GM21529 (cell line): ENCODE data around the gene RFX2.

Source experiments
- ATAC-seq: cut with Tn5 transposase; IDR thresholded peaks from one replicate; pipeline ENCODE4 v1.9.1; 2021; ENCODE audit not compliant: unreplicated experiment

Gene RFX2

DNA sequence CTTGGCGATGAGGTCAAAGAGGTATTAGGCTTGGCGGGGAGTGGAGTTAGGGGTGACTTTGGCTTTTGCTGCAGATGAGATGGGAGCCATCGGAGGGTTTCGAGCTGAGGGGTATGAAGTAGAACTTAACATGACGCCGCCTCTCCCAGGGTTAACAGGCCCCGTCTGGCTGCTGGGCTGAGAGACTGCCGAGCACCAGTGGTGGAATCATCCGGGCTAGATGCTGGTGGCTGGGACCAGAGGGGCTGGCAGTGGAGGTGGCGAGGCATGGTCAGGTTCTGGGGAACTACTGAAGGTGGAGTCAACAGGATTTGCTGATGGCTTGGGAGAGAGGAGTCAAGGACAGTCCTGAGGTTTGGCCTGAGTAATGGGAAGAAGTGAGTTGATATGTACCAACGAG lies 4.9 kb downstream of the RFX2 start:
- ATAC-seq = no peak

DNA sequence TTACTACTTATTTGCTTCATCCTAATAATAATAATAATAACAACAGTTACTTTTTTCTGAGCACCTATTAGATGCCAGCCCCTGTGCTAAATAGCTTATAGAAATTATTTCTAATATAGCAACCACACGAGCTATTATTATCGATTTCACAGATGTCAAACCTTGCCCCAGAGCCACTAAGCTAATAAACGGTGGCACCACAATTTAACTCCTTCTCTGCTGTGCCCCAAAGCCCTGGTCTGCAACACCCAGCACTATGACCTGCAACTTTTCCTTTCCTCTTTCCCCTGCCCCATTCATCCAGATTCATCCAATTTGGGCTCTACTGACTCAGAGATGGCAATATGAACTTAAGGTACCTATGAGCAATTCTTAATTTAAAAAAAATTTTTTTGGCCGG lies 6.4 kb downstream of the RFX2 start:
- ATAC-seq = no peak

DNA sequence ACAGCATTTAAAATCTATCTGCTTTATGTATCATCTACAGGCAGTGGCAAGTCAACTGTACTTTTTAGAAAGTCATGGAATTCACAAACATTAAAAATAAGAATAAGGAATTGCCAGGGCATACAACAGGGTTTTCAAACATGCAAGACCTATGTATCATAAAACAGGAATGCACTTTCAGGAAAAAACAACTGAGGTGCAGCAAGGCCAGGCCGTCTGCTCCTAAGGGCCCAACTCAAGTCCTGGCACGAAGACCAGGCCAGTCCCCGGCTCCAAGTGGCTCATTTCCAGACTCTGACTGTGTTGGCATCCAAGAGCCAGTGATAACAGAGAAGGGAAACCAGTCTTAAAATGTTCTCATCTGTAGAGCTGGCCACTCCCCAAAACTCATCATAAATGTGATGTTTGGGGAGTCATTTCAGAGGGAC lies 7.1 kb downstream of the RFX2 start:
- ATAC-seq = no peak

DNA sequence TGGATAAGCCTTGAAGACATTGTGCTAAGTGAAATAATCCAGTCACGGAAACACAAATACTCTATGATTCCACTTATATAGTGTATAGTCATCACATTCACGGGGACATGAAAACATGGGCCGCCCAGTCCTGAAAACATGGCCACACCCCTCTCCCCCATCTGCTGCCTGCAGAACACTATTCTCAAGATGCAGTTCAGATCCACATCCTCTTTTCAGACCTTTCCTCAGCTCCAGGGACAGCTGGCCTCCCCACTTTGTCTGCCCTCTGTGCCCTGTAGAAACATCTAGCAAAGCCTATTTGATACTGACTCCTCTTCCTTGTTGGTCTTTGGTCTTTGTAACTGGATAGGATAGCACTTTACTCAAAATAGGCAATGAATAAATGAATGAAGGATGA lies 8.3 kb downstream of the RFX2 start:
- ATAC-seq = no peak

DNA sequence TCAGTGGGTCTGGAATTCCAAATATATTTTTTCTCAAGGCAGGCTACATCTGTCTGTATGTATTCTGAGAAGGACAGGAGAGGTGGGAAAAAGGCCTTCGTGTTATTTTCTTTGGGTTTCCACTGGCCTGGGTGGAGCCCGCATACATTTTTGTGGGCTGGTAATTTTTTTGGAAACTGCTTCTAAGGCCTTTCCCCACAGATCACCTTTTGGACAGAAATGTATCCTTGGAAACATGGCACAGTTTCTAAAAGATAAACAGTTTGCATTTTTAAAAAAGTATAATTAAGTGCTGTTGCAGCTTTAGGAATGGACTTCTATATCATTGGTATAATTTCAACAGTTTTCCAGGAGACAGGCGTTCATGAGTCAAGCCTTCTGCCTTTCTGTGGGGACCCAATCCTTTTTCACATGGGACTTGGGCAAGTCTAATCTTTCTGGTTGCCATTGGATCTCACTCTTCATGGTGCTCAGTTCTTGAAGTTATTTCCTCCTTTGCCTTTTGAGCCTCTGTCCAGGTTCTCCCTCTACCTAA lies 8.9 kb downstream of the RFX2 start:
- ATAC-seq = no peak

DNA sequence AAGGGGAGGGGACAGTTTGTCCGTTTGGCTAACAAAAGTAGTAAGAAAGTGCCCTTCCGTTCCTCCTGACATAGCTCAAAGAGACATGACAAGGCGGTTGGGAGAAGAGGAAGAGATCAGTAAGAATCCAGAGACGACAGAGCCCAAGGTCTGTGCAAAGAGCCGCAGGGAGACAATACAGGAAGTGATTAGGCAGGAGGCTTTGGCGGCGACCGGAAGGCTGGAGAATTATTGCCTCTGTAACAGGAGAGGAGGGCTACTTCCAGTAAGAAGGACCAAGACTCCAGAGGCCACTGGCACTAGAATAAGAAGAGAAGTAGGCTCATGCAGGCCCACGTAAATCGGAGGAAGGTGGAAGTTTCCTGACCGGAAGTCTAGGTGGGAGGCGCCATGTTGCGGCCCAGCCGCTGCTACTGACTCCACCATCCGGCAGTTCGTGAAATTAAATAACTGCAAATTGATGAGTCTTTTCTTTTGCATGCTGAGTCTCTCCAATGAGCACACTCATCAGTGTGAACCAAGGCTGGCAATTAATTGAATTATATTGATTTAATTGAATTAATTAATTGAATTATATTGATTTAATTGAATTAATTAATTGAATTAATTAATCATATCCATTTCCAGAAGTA lies 9.9 kb downstream of the RFX2 start:
- ATAC-seq = no peak

DNA sequence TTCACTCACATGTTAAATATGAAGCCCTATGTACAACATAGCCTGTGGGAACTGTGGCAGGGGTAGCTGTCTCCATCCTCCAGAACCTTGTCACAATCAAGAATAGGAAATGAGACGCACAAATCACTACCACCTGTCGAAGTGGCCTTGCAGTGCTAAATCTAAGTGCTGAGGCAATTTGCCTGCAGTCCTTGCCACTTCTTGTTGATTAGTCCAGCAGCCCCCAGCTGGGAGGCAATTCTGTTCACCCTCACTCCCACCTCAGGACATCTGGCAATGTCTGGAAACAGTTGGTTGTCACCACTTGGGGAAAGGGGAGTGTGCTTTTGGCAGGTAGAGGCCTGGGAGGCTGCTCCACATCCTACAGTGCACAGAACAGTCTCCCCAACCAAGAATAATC lies 10.7 kb downstream of the RFX2 start:
- no peak for ATAC-seq

DNA sequence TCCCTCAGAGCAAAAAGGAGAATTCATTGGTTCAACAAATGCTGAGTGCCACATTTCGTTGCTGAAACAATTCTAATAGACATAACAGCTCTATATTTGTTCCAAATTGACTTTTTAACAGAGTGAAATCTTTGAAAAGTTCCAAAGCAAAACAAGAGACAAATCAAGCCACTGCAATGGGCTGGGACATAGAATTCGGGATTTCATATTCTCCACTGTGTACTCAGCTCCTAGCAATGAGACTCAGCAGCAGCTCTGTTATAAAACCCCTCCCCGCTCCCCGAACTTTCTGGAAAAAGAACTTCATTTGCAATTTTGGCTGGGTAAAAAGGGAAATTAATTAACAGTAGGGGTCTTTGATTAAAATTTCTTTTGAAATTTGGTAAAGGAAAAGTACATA lies 11.3 kb downstream of the RFX2 start:
- ATAC-seq = no peak

DNA sequence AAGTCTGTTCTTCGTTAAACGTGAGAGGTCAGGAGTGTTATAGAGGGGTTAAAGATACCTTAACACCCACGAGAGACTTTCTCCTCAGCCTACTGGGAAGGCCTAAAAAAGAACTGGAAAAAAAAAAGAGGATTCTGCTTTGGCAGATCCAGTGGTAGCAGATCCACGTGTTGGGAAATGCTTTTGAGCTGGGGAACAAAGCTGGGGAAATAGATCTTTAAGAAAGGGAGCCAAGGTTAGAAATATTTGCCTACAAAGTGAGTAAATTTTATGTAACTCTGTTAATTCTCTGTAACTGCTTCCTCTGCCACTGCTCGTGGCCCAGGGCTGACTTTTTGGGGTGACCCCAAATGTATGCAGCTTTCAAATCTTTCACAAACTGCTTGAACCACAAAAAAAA lies 11.7 kb downstream of the RFX2 start:
- no peak for ATAC-seq

DNA sequence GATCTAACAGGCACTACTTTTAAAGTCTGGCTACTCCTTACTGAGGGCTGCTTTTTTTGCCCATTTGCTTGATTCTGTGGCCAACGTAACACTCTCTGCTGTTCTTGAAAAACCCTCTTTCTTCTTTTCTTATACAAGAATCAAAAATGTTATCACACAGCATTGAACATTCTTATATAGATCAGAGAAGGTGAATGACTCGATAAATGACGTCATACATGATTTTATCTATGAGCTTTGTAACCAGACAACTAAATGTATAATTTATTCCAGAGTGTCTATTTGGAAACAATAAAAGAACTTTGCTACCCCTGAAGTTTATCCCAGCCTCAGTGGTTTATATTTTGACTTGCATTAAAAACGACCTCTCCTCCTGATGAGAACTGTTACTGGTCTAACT lies 12.4 kb downstream of the RFX2 start:
- ATAC-seq = no peak

DNA sequence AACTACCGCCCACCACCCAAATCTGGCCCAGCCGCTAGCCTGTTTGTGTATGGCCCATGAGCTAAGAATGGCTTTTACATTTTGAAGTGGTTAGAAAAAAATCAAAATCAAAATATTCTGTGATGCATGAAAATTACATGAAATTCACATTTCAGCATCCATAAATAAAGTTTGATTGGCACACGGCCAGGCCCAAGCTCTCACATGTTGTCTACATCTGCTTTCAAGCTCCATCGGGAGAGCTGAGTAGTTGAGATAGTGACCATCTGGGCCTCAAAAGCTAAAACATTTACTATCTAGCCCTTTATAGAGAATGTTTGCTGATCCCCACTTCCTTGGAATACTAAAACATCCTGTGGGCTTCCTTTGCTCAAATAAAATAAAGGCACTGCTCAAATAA lies 14.5 kb downstream of the RFX2 start:
- no peak for ATAC-seq

DNA sequence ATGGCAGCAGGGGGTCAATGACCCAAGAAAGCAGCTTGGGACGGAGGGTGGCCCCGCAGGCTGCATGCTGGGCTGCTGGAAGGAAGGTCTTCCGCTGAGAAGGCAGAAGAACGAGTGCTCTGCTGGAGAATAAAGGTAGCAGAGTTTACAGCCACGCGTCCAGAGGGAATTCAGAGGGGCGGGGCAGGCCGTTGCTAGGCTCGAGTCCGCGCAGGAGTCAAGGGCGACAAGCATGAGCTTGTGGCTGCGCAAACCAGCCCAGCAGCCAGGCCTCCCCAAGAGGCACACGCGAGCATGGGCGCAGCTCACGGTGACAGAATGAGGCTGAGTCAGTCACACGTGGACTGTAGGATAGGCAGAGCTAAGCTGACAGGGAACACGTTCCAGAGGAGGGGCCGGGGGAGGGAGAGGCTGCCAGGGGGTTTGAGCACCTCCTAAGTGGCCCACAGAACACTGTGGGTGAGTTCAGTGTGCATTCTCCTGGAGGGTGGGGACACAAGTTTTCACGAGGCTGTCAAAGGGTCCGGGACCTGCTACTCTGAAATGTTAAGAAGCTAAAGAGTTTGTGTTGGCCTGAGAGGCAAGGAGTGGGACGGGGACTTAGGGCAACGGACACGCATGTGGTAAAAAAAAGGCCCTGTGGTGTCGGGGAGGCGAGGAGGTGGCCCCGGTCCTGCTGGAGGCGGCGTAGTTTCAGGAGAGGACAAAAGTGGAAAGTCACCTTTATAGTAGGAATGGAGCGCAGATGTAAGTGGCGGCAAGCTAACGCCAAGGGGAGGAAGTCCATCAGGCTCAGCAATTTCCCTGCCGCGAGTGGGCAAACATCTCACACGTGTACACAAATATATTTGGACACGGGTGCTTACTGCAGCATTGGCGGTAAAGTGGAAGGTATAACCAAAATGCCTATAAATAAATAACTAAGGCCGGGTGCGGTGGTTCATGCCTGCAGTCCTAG lies 17.7 kb downstream of the RFX2 start:
- no peak for ATAC-seq

DNA sequence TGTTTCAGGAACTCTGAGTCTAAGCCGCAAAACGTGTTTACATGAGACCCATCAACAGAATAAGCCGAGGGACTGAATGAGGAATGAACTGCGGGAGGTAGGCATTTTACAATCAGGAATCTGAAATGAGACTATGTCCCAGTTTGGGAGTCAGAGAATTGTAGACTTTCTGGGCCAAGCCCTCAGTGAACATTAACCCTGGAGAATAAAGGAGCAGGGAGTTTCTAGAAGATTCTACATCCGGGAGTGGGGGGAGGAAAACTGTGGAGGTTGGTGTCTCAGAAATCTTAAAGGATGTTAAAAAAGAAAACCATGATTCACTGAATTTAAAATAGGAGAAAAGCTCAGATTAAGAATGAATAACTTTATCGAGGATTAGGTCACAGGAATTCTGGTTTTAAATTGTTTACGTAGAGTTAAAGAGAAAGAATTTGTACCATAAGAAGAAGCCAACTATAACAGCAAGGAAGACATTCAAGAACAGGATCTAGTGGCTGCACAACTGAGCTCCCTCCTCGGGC lies 18.5 kb downstream of the RFX2 start:
- ATAC-seq = no peak

DNA sequence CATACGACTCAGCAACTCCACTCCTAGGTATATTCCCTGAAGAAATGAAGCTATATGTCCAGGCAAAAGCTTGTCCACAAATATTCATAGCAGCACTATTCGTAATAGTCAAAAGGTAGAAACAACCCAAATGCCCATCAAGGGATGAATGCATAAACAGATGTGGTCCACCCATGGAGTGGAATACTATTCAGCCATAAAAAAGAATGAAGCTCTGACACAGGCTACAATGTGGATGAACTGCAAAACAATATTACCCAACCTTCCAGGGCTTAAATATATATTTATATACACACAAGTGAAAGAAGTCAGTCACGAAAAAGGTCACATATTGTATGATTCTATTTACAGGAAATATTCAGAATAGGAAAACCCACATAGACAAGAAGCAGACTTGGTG lies 19.7 kb downstream of the RFX2 start:
- ATAC-seq = no peak

DNA sequence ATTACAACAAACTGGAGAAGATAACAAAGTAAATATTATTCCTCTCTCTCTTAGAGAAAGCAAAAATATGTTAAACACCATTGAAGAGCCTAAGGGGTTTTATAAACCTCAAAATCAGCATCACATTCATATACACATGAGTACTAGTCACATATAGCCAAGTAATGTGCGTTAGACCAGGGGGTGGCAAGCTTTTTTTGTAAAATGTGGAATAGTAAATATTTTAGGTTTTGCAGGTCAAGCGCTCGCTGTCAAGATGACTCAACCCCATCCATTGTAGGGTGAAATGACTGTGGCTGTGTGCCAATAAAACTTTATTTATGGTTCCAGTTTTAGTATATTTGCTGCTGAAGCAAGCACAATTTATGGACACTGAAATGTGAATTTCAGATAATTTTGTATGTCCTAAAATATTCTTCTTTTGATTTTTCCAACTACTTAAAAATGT lies 21.7 kb downstream of the RFX2 start:
- no peak for ATAC-seq

DNA sequence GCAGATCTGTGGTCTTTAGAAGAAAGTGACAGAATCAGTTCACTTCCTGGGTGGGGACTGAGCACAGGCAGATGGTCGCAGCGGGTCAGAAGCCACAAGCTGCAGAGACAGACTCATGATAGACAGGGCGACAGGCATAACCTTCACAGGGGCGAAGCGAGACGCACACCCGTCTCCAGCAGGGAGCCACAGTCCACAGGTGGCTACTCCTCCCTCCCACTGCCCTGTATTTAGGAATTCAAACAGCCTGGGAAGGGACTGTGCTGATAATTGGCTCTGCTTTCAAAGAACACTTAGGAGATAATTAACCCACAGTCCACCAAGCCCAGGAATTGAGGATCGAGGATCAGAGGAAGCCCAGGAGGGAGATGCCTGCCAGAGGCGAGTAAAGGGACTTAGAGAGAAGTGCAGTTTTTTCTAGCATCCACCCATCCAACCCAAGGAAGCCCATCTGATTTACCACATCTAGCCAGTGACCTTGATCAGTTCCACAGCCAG lies 23.2 kb downstream of the RFX2 start:
- ATAC-seq = peak; percentile 54

DNA sequence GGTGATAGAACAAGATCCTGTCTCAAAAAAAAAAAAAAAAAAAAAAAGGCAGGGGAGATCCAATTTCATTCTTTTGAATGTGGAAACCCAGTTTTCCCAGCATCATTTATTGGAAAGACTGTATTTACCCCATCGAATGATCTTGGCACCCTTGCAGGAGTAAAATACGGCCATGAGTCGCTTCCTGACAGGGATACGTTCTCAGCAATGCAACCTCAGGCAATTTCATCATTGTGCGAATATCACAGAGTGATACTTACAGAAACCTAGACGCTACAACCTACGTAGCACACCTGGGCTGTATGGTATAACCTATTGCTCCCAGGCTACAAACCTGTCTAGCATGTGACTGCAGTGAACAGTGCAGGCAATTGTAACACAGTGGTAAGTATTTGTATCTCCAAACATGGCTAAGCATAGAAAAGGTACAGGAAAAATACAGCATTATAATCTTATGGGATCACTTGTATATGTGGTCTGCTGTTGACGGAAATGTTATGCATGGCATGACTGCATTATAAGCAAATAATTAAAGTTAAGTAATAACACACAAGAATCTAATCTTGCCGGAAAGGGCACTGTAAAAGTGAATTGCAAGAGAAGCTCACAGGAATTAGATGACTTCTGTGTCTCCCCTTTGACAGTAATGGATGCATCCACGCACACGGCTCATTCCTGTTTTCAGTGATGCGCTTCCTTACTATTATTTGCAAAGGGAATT lies 24.1 kb downstream of the RFX2 start:
- ATAC-seq = no peak

DNA sequence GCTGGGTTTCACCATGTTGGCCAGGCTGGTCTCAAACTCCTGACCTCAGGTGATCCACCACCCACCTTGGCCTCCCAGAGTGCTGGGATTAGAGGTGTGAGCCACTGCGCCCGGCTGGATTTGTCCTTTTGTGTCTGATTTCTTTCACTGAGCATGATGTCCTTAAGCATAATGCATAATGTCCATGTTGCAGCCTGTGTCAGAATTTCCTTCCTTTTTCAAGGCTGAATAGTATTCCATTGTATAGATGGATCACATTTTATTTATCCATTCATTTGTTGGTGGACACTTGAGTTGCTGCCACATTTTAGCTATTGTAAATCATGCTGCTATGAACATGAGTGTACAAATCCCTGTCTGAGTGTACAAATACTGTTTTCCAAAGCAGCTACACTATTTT lies 25.5 kb downstream of the RFX2 start:
- ATAC-seq = no peak

DNA sequence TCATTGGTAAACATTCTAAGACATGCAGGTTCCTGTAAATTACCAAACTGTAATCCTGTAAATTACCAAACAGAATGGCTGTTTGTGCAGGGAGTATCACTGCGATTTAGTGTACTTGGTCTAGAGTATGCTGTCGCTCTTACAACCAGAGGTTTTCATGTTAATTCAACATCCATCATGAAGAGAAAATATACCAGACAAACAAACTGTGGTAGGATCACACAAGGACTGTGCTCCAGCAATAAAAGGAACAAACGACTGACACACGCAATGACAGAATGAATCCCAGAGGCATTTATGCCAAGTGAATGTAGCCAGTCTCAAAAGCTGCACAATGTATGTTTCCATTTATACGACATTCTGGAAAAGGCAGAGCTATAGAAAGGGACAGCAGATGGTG lies 31.2 kb downstream of the RFX2 start:
- no peak for ATAC-seq

DNA sequence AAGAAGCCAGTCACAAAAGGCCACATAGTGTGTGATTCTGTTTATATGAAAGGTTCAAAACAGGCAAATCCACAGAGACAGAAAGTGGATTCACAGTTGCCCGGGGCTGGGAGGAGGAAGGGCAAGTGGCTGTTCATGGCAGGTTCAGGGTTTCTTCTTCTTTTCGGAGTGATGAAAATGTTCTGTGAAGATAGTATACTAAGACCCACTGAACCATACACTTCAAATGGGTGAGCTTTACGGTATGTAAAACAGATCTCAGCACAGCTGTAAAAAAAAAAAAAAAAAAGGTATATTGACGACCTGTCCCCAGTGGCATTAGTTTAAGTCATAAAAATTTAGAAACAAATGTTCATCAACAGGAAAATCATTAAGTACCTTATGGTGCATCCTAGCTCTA lies 32.2 kb downstream of the RFX2 start:
- no peak for ATAC-seq
